ELF-1 (cell line): ENCODE results near the gene NTM.

Experiments used
- DNase-seq: peaks from one replicate; pipeline ENCODE4 v3.0.0-alpha.2; 2016; ENCODE audit warnings: low read depth, low spot score

The NTM gene

GRCh38 chr11:131734871-131735270 is 364.5 kb downstream of the NTM start:
- no peak for DNase-seq

- no peak for DNase-seq
Observed at GRCh38 chr11:131737357-131737756, 366.9 kb downstream of the NTM start.

- DNase-seq = no peak
Observed at GRCh38 chr11:131739243-131739882, 368.9 kb downstream of the NTM start.

GRCh38 chr11:131744847-131745246 is 374.4 kb downstream of the NTM start:
- no peak for DNase-seq

GRCh38 chr11:131745405-131745804 is 375.0 kb downstream of the NTM start:
- DNase-seq = no peak

- DNase-seq = no peak
Observed at GRCh38 chr11:131746201-131746600, 375.8 kb downstream of the NTM start.

- peak; percentile 66 for DNase-seq
Observed at GRCh38 chr11:131748151-131749050, 378.0 kb downstream of the NTM start.

GRCh38 chr11:131749101-131749500 is 378.7 kb downstream of the NTM start:
- no peak for DNase-seq

GRCh38 chr11:131750152-131750551 is 379.7 kb downstream of the NTM start:
- DNase-seq = no peak

- no peak for DNase-seq
Observed at GRCh38 chr11:131750692-131751091, 380.3 kb downstream of the NTM start.

GRCh38 chr11:131754671-131755070 is 384.3 kb downstream of the NTM start:
- DNase-seq = no peak

- no peak for DNase-seq
Observed at GRCh38 chr11:131756479-131757110, 386.2 kb downstream of the NTM start.

- DNase-seq = no peak
Observed at GRCh38 chr11:131758726-131759125, 388.3 kb downstream of the NTM start.

GRCh38 chr11:131759140-131759539 is 388.7 kb downstream of the NTM start:
- no peak for DNase-seq

GRCh38 chr11:131760091-131761061 is 390.0 kb downstream of the NTM start:
- peak; percentile 47 for DNase-seq

- DNase-seq = no peak
Observed at GRCh38 chr11:131762346-131763110, 392.1 kb downstream of the NTM start.

- DNase-seq = no peak
Observed at GRCh38 chr11:131763193-131763890, 392.9 kb downstream of the NTM start.

GRCh38 chr11:131764126-131764525 is 393.7 kb downstream of the NTM start:
- no peak for DNase-seq

GRCh38 chr11:131764649-131765048 is 394.2 kb downstream of the NTM start:
- DNase-seq = no peak

GRCh38 chr11:131766637-131767036 is 396.2 kb downstream of the NTM start:
- DNase-seq = no peak
